Measurements from ENCODE around the gene PIANP. TPM values are rescaled to one million over a fixed set of nuclear protein-coding genes. Genes with fewer than 3 reads are reported as not detected.
"Not testable (repeated sequence)": the region's sequence is repeated elsewhere in the genome, so short reads cannot be mapped to it uniquely, and the experiment has no call there.

The PIANP gene, protein sequence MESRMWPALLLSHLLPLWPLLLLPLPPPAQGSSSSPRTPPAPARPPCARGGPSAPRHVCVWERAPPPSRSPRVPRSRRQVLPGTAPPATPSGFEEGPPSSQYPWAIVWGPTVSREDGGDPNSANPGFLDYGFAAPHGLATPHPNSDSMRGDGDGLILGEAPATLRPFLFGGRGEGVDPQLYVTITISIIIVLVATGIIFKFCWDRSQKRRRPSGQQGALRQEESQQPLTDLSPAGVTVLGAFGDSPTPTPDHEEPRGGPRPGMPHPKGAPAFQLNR
- total RNA-seq = 0.25 TPM
- long read RNA-seq = 0 reads

DNA sequence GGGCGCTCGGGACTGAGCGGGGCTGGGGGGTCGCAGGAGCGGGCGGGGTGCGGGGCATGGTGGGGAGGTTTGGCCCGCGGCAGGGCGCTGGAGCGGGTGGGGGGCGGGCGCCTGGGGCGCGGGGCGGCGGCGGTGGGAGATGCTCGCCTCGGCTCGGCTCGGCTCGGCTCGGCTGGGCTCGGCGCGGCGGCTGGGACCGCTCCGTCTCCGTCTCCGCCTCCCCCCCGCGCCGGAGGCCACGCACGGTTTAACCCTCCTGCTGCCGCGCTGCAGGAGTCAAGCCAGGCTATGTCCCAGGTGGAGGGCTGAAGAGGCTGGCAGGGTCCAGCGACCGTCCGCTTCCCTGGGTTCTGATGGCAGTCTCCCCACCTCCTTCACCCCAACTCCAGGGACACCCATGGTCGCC, at the start of gene PIANP:
Gene PIANP, minus strand, starts transcription at position 170 of the 406 bp plus-strand sequence. CDS start 2,754 bp downstream, outside the sequence.
- peak; percentile 77 for ATAC-seq
- intact Hi-C loops (cut with micrococcal nuclease) = no loop called here
- peak; percentile 58 for DNase-seq

GRCh38 chr12:6748761-6749160, 48.1 kb upstream of the PIANP start:
- no peak for DNase-seq
- ATAC-seq = no peak
- intact Hi-C loops (cut with micrococcal nuclease) = no loop called here

- ATAC-seq = no peak
- intact Hi-C loops (cut with micrococcal nuclease) = no loop called here
- DNase-seq = no peak
Measured at GRCh38 chr12:6747216-6747615, 46.6 kb upstream of the PIANP start.

DNA sequence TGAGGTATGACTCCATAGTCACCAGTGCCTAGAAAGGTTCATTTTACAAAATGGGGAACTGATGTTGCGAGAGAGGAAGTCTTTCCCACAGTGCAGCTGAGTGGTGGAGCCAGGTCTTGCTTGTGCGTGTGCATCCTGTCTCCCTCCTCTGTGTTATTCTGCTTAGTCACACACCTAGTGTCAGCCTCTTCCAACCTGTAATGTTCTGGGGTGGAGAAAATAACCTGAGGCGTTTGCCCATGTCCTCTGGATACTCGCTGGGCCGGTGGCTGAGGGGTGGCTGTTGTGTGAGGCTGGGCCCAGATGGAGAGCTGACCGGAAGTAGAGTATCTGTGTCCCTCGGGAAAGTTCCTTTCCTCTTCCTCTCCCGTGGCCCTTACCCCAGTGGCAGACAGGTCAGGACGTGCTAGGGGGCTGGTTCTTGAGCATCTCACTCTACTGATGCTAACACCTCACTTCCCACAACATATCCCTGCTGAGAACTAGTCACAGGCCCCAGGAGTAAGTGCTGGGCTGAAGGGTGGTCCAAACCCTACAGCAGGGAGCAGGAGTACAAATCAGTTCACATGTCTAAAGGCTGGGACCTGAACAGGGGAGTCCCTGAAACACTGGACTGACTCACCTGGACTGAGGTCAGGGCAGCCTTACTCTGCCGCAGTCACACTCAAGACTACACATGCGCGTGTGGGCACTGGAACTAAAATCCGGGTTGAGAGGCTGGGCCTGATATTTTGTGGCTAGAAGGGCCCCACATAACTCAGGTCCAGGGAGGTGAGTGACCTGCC, 45.3 kb upstream of the PIANP start:
- intact Hi-C loops (cut with micrococcal nuclease) = no loop called here

GRCh38 chr12:6743300-6743699, 42.7 kb upstream of the PIANP start:
- ATAC-seq; DNase-seq; intact Hi-C loops (cut with micrococcal nuclease): not testable (repeated sequence)

More for the DNA sequence above, 45.3 kb upstream of the PIANP start:
- DNase-seq (no peak), ATAC-seq (peak; percentile 42)

DNA sequence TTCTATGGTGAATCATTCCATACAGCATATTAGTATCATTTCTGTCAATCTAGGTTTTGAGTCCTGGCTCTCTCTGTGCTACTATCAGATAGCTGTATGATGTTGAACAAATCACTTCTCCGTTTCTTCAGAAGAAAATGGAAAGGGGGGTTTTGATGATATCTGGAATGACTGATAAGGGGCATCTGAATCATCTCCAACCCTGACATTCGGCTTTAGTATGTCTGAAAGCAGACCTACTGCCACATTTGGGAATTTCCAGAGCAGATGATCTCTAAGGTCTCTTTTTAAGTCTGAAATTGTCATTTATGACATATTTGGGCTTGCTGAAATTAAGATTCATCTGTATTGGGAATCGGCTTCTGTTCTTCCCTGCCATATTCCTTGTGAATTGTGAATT, 42.2 kb upstream of the PIANP start:
- intact Hi-C loops (cut with micrococcal nuclease) = no loop called here
- no peak for DNase-seq
- ATAC-seq = no peak

DNA sequence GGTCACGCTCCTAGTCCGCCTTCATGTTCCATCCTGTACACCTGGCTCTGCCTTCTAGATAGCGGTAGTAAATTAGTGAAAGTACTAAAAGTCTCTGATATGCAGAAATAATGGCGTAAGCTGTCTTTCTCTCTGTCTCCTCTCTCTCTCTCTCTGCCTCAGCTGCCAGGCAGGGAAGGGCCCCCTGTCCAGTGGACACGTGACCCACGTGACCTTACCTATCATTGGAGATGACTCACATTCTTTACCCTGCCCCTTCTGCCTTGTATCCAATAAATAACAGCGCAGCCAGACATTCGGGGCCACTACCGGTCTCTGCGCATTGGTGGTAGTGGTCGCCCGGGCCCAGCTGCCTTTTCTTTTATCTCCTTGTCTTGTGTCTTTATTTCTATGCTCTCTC, 41.5 kb upstream of the PIANP start:
- ATAC-seq; intact Hi-C loops (cut with micrococcal nuclease); DNase-seq: not testable (repeated sequence)

- ATAC-seq (no peak), DNase-seq (no peak)
- intact Hi-C loops (cut with micrococcal nuclease) = loop anchor here (5.0 kb wide), 1 partner anchor 91 kb away; the partner anchor contains the start of gene P3H3
Measured at GRCh38 chr12:6736754-6737153, 36.1 kb upstream of the PIANP start.

- peak; percentile 81 for DNase-seq
- intact Hi-C loops (cut with micrococcal nuclease) = loop anchor here (2.0 to 5.0 kb wide), 2 partner anchors 37 to 92 kb away; partner anchors contain the start of genes LAG3 and P3H3
- peak; percentile 92 for ATAC-seq
Measured at GRCh38 chr12:6735448-6736191, 35.0 kb upstream of the PIANP start.

DNA sequence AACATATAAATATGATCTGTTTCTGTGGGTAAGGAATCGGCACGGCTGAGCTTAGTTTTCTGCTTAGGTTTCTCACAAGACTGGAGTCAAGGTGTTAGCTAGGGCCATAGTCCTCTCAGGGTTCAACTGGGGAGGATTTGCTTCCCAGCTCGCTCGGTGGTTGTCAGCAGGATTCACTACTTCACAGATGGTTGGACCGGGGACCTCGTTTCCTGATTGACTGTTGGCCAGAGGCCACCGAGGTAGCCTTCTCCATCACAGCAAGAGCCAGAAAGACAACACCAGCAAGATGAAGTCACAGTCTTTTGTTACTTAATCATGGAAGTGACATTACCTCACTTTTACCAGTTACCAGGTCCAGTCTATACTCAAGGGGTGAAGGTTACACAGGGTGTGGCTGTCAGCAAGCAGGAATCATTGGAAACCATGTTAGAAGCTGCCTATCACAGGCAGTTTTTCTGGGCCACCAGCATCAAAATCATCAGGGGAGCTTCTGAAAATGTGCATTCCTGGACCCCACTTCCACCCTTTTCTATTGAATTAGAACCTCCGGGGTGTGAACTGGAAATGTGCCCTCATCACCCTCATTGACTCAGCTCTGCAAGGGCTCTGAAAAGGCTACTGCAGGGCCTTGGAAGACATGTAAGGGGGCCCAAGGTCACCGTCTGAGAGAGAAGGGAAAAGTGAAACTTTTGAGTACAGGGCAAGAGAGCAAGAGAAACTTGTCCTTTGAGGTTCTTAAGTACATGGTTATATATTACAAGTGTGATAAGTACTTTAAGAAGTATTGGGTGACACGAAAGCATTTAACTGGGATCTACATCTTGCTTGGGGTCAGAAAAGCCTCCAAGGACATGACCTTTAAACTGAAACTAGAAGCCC, 34.1 kb upstream of the PIANP start:
- intact Hi-C loops (cut with micrococcal nuclease) = loop anchor here (2.0 to 5.0 kb wide), 2 partner anchors 38 to 93 kb away; partner anchors contain the start of genes LAG3 and P3H3
- DNase-seq (no peak), ATAC-seq (no peak)

GRCh38 chr12:6730169-6730568, 29.6 kb upstream of the PIANP start:
- ATAC-seq (no peak), DNase-seq (no peak)
- intact Hi-C loops (cut with micrococcal nuclease) = no loop called here

- ATAC-seq (no peak), DNase-seq (no peak)
- intact Hi-C loops (cut with micrococcal nuclease) = no loop called here
Measured at GRCh38 chr12:6729186-6729585, 28.6 kb upstream of the PIANP start.

- ATAC-seq = no peak
- intact Hi-C loops (cut with micrococcal nuclease) = no loop called here
Measured at GRCh38 chr12:6725350-6725749, 24.7 kb upstream of the PIANP start.

GRCh38 chr12:6724409-6724797, 23.8 kb upstream of the PIANP start:
- intact Hi-C loops (cut with micrococcal nuclease) = no loop called here
- DNase-seq (no peak), ATAC-seq (peak; percentile 13)

More at GRCh38 chr12:6725350-6725749, 24.7 kb upstream of the PIANP start:
- DNase-seq = no peak

GRCh38 chr12:6723607-6724408, 23.2 kb upstream of the PIANP start, which contains the start of gene COPS7A:
TSS of gene COPS7A (plus strand) at chr12:6724046. CDS start at chr12:6724657, 611 bp downstream.
- DNase-seq (peak; percentile 98), ATAC-seq (peak; percentile 99)
- intact Hi-C loops (cut with micrococcal nuclease) = no loop called here

- intact Hi-C loops (cut with micrococcal nuclease) = no loop called here
- no peak for DNase-seq
- ATAC-seq = no peak
Measured at GRCh38 chr12:6722863-6723262, 22.2 kb upstream of the PIANP start.

DNA sequence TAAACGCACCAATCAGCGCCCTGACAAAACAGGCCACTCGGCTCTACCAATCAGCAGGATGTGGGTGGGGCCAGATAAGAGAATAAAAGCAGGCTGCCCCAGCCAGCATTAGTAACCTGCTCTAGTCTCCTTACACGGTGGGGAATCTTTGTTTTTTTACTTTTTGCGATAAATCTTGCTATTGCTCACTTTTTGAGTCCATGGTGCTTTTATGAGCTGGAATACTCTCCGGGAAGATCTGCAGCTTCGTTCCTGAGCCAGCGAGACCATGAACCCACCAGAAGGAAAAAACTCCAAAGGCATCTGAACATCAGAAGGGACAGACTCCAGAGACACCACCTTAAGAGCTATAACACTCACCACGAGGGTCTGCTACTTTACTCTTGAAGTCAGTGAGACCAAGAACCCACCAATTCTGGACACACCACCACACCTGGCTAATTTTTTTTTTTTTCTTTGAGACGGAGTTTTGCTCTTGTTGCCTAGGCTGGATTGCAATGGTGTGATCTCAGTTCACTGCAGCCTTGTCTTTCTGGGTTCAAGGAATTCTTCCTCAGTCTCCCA, 16.3 kb upstream of the PIANP start:
- DNase-seq (no peak), ATAC-seq (no peak)
- intact Hi-C loops (cut with micrococcal nuclease) = no loop called here

Data from left ventricle myocardium superior (tissue), 1 donor.